Measurements from ENCODE around the gene ATP5PD. TPM values are rescaled to one million over a fixed set of nuclear protein-coding genes. Genes with fewer than 3 reads are reported as not detected.
A peak's percentile ranks its signal among the peaks of the same experiment; 100 is the strongest.

ATP5PD gene
- total and polyA plus RNA-seq, 2 of the 13 experiments (the other 11 are each of a cell fraction or from before 2014, with no cell fraction given) = 158 to 428 TPM

DNA sequence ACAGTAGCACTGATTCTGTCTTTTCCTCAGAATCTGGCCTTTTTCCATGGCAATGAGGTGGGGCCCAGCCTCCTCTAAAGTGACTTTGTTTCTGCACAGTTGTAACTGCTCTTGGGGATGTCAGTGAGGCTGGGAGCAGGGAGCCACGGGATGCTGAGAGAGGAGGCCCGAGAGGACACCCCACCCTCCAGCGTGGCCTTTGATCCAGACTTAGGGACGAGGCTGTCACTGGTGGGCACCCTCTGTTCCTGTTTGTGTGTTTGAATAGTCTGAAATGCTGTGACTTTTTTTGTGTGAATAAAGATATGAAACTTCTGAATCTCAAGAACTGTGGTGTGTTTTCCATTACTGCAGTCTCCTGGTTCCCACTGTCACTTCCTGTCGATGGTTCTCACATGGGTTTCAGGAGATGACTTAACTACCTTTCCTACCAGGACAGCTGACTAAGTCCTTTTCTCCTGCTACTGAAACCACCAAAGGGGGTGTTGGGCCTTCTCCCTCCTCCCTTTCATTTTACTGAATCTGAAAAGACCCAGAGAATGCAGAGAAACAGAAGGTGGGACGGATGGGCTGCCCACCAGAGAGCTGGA, 18.9 kb upstream of the ATP5PD start (continued):
- no peak for TF ChIP-seq HBP1 (CRISPR knock-in tag; IDR thresholded peaks at IDR 0.05; ENCODE audit: low read depth)

- Histone ChIP-seq H2AFZ (ENCODE audit: low read length) (no peak overlapping the region), H3K4me3 (replicated peaks in 1 of 3; ENCODE audit: insufficient read depth in 1 of 3, low read depth in 2 of 3, low read length in 3 of 3) (no peak overlapping the region), H3K4me2 (ENCODE audit: low read depth, low read length) (no peak overlapping the region), H3K4me1 (ENCODE audit: insufficient read depth, low read length) (0 out of 2 replicates have a peak, but pooled peaks cover 6% of the 10 kb centered on the region), H3K79me2 (ENCODE audit: insufficient read depth, low read length) (no peaks in the 10 kb centered on the region), H3K27ac (ENCODE audit: extremely low read length, insufficient read depth, low read length) (no peak overlapping the region), H4K20me1 (ENCODE audit: insufficient read depth, low read length) (no peaks in the 10 kb centered on the region), H3K27me3 (ENCODE audit: control insufficient read depth in 1 of 2, insufficient read depth in 2 of 2, low read length in 2 of 2) (no peaks in the 10 kb centered on the region), H3K9me3 (ENCODE audit: low read length) (no peaks in the 10 kb centered on the region), H3K9ac (ENCODE audit: insufficient read depth, low read depth, low read length) (no peak overlapping the region), H3K36me3 (replicated peaks in 1 of 2; ENCODE audit: control insufficient read depth in 1 of 2, insufficient read depth in 2 of 2, low read length in 2 of 2) (peaks cover 20 to 45% of the 10 kb centered on the region in 2 experiments)
- ATAC-seq (no peak), DNase-seq (ENCODE audit: low spot score) (no peak), FAIRE-seq (no peak)
- TSS peak; percentile 49 for BruUV-seq (replicated peaks)
- ChIA-PET POLR2A (no interaction called here), CTCF (ENCODE audit: low intra/inter-chr PET ratio, low total read pairs) (interaction anchor here (0.8 kb wide), 1 partner anchor 41 kb away, joined by 3 read pairs; no protein-coding TSS in a partner anchor)
- 0 out of 2 replicates have a peak, but pooled peaks have one; percentile 8 for TF ChIP-seq STAG1 (CRISPR knock-in tag; IDR thresholded peaks at IDR 0.05)
- no peak for TF ChIP-seq ZMAT3 (CRISPR knock-in tag; conservative IDR thresholded peaks at IDR 0.05)
- intact Hi-C loops (cut with micrococcal nuclease; ENCODE audit: unreplicated experiment) (no loop called here), in situ Hi-C loops (cut with HindIII; ENCODE audit: extremely low pct_ligation_motif_present, low pct_unique_long_range_greater_than_20kb) (no loop called here)
- WGBS (ENCODE audit: low lambda C conversion rate) = 91% methylated on average over 18 of the region's 18 CpGs
Measured at GRCh38 chr17:75064867-75065561, 18.2 kb upstream of the ATP5PD start.

DNA sequence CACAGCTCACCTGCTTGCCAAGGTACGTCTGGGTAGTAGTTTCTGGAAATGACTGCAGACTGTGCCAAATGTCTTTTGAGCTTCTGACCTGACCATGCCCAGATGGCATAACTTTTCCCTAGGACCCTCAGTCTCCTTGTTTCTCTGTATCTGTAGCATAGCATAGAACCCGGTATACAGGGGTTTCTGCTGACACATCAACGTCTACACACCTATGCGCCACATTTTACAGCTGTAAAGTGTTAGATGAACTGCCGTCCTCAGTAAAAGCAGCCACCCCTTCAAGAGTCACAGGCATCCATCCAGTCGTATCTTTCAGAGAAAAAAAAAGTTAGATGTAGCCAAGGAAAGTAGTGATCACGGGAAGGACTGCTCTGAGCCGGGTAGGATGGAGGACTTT, 17.7 kb upstream of the ATP5PD start:
- no peaks in the 10 kb centered on the region for H3K9me3 ChIP-seq (ENCODE audit: low read length)
- no TSS peak for BruUV-seq (replicated peaks)
- no peaks in the 10 kb centered on the region for H3K79me2 ChIP-seq (ENCODE audit: insufficient read depth, low read length)
- intact Hi-C loops (cut with micrococcal nuclease; ENCODE audit: unreplicated experiment) (no loop called here), in situ Hi-C loops (cut with HindIII; ENCODE audit: extremely low pct_ligation_motif_present, low pct_unique_long_range_greater_than_20kb) (no loop called here)
- ChIA-PET POLR2A (no interaction called here), CTCF (ENCODE audit: low intra/inter-chr PET ratio, low total read pairs) (interaction anchor here (0.8 kb wide), 1 partner anchor 41 kb away, joined by 3 read pairs; no protein-coding TSS in a partner anchor)
- no peaks in the 10 kb centered on the region for H3K27me3 ChIP-seq (ENCODE audit: control insufficient read depth in 1 of 2, insufficient read depth in 2 of 2, low read length in 2 of 2)
- no peak for ATAC-seq
- H3K4me3 ChIP-seq (replicated peaks in 1 of 3; ENCODE audit: insufficient read depth in 1 of 3, low read depth in 2 of 3, low read length in 3 of 3) = no peak overlapping the region
- 96% methylated on average over 8 of the region's 8 CpGs for WGBS (ENCODE audit: low lambda C conversion rate)
- FAIRE-seq = no peak
- H2AFZ ChIP-seq (ENCODE audit: low read length) = no peak overlapping the region
- H3K4me1 ChIP-seq (ENCODE audit: insufficient read depth, low read length) = 0 out of 2 replicates have a peak, but pooled peaks cover 6% of the 10 kb centered on the region
- peaks cover 24 to 50% of the 10 kb centered on the region in 2 experiments for H3K36me3 ChIP-seq (replicated peaks in 1 of 2; ENCODE audit: control insufficient read depth in 1 of 2, insufficient read depth in 2 of 2, low read length in 2 of 2)
- H3K4me2 ChIP-seq (ENCODE audit: low read depth, low read length) = no peak overlapping the region
- no peak for DNase-seq (ENCODE audit: low spot score)
- peak; percentile 47 to 58; a peak in 2 of 4 replicates for TF ChIP-seq MAFK (conservative IDR thresholded peaks at IDR 0.05 in 1 of 2, IDR thresholded peaks at IDR 0.05 in 1 of 2; ENCODE audit: low read length in 2 of 2)
- TF ChIP-seq ZNF614 (CRISPR knock-in tag; IDR thresholded peaks at IDR 0.05; ENCODE audit: borderline replicate concordance) = no peak
- 0 out of 2 replicates have a peak, but pooled peaks have one; percentile 42 for TF ChIP-seq MAFF (IDR thresholded peaks at IDR 0.05; ENCODE audit: low read depth, low read length)
- no peak overlapping the region for H3K27ac ChIP-seq (ENCODE audit: extremely low read length, insufficient read depth, low read length)
- H4K20me1 ChIP-seq (ENCODE audit: insufficient read depth, low read length) = no peaks in the 10 kb centered on the region
- H3K9ac ChIP-seq (ENCODE audit: insufficient read depth, low read depth, low read length) = no peak overlapping the region
